Neural progenitor cell (in vitro differentiated cells): ENCODE data around the gene ZNF593OS. TPM values are rescaled to one million over a fixed set of nuclear protein-coding genes. Genes with fewer than 3 reads are reported as not detected.

ENCODE experiments used
- DNase-seq: peaks from one replicate; pipeline ENCODE4 v3.0.0-alpha.2; 2016; ENCODE audit warnings: low spot score
- H2AFZ ChIP-seq: fragments of 200-600 bp; sonication (generic); replicated peaks from 2 replicates; pipeline ENCODE4 v1.6.1; 2016; ENCODE audit warnings: antibody characterized with exemption
- H3F3A ChIP-seq: fragments of 200-600 bp; sonication (generic); 2 replicates; pipeline ENCODE4 v1.6.1; 2016; ENCODE audit warnings: antibody characterized with exemption, low read depth
- H3K27ac ChIP-seq: fragments of 200-600 bp; sonication (generic); 2 replicates; pipeline ENCODE4 v1.5.1; 2016; ENCODE audit warnings: mild to moderate bottlenecking
- H3K27me3 ChIP-seq: fragments of 200-600 bp; sonication (generic); 2 replicates; pipeline ENCODE4 v1.6.1; 2016; ENCODE audit warnings: mild to moderate bottlenecking, moderate library complexity
- H3K36me3 ChIP-seq: fragments of 200-600 bp; sonication (generic); 2 replicates; pipeline ENCODE4 v1.5.1; 2016
- H3K4me1 ChIP-seq: fragments of 200-600 bp; sonication (generic); 2 replicates; pipeline ENCODE4 v1.6.1; 2016; ENCODE audit warnings: mixed run types
- H3K4me2 ChIP-seq: fragments of 200-600 bp; sonication (generic); 2 replicates; pipeline ENCODE4 v1.6.1; 2016
- H3K4me3 ChIP-seq: fragments of 200-600 bp; sonication (generic); 2 replicates; pipeline ENCODE4 v1.5.1; 2016
- H3K79me2 ChIP-seq: fragments of 200-600 bp; sonication (generic); 2 replicates; pipeline ENCODE4 v1.6.1; 2016; ENCODE audit warnings: low read depth
- H3K9ac ChIP-seq: fragments of 200-600 bp; sonication (generic); 2 replicates; pipeline ENCODE4 v1.6.1; 2016
- H3K9me3 ChIP-seq: fragments of 200-600 bp; sonication (generic); 2 replicates; pipeline ENCODE4 v1.5.1; 2016; ENCODE audit warnings: low read depth
- H4K20me1 ChIP-seq: fragments of 200-600 bp; sonication (generic); 2 replicates; pipeline ENCODE4 v1.6.1; 2016; ENCODE audit warnings: low read depth
- H3K27ac Mint-ChIP-seq: 3 replicates; pipeline ENCODE4 v1.8.0; 2021; ENCODE audit warnings: mixed read lengths
- H3K27me3 Mint-ChIP-seq: 2 replicates; pipeline ENCODE4 v1.8.0; 2022; ENCODE audit warnings: low read depth, mild to moderate bottlenecking, inconsistent platforms, moderate library complexity, mixed read lengths; ENCODE audit not compliant: insufficient read depth
- H3K36me3 Mint-ChIP-seq: 3 replicates; pipeline ENCODE4 v1.8.0; 2021; ENCODE audit warnings: mixed read lengths
- H3K4me1 Mint-ChIP-seq: 3 replicates; pipeline ENCODE4 v1.8.0; 2021; ENCODE audit warnings: mixed read lengths
- H3K4me3 Mint-ChIP-seq: 3 replicates; pipeline ENCODE4 v1.8.0; 2021; ENCODE audit warnings: mild to moderate bottlenecking, moderate library complexity, mixed read lengths
- H3K9me3 Mint-ChIP-seq: 3 replicates; pipeline ENCODE4 v1.8.0; 2020; ENCODE audit warnings: mixed read lengths
- CTCF ChIP-seq: fragments of 200-600 bp; sonication (generic); IDR thresholded peaks from 2 replicates; pipeline ENCODE4 v1.5.1; 2017; ENCODE audit warnings: antibody characterized with exemption, mild to moderate bottlenecking
- EZH2 ChIP-seq: fragments of 200-600 bp; sonication (generic); IDR thresholded peaks from 2 replicates; pipeline ENCODE4 v1.6.1; 2017; ENCODE audit warnings: antibody characterized with exemption, mild to moderate bottlenecking, moderate library complexity
- EZH2phosphoT487 ChIP-seq: fragments of 200-600 bp; sonication (generic); IDR thresholded peaks from 2 replicates; pipeline ENCODE4 v1.6.1; 2017; ENCODE audit warnings: antibody characterized with exemption
- total RNA-seq: library from RNA; depleted of rRNA; stranded (reverse); fragments of >200 nt; gene quantifications from 2 replicates; pipeline ENCODE4 v1.2.3, GENCODE V29; 2015; ENCODE audit warnings: low replicate concordance

The ZNF593OS gene
- total RNA-seq, 1 donor from 2014 or later = 0.67 TPM

GRCh38 chr1:26125946-26126320 lies 45.7 kb downstream of the ZNF593OS start:
- no peak overlapping the region for H3K27ac ChIP-seq
- Mint-ChIP-seq H3K36me3 (peaks cover 4% of the 10 kb centered on the region), H3K27ac (no peak overlapping the region), H3K4me3 (no peak overlapping the region), H3K9me3 (no peaks in the 10 kb centered on the region), H3K27me3 (no peaks in the 10 kb centered on the region), H3K4me1 (peaks cover 14% of the 10 kb centered on the region)
- TF ChIP-seq EZH2 = no peak
- TF ChIP-seq CTCF = no peak
- TF ChIP-seq EZH2phosphoT487 = no peak
- no peak for DNase-seq
- no peaks in the 10 kb centered on the region for H3K79me2 ChIP-seq
- H3K4me3 ChIP-seq = no peak overlapping the region
- H2AFZ ChIP-seq = no peak overlapping the region
- H3K27me3 ChIP-seq = no peaks in the 10 kb centered on the region
- no peak overlapping the region for H3K9ac ChIP-seq
- peaks cover 3% of the 10 kb centered on the region for H3F3A ChIP-seq
- H3K36me3 ChIP-seq = no peaks in the 10 kb centered on the region
- H4K20me1 ChIP-seq = peaks cover 8% of the 10 kb centered on the region
- H3K4me1 ChIP-seq = no peaks in the 10 kb centered on the region
- no peak overlapping the region for H3K4me2 ChIP-seq
- no peaks in the 10 kb centered on the region for H3K9me3 ChIP-seq

- TF ChIP-seq CTCF (no peak), EZH2phosphoT487 (no peak), EZH2 (no peak)
- peaks cover 3% of the 10 kb centered on the region for H3F3A ChIP-seq
- Mint-ChIP-seq H3K4me1 (peaks cover 14% of the 10 kb centered on the region), H3K27me3 (no peaks in the 10 kb centered on the region), H3K36me3 (peaks cover 5% of the 10 kb centered on the region), H3K4me3 (no peak overlapping the region), H3K27ac (no peak overlapping the region), H3K9me3 (no peaks in the 10 kb centered on the region)
- H3K4me1 ChIP-seq = no peaks in the 10 kb centered on the region
- no peaks in the 10 kb centered on the region for H3K9me3 ChIP-seq
- H3K36me3 ChIP-seq = no peaks in the 10 kb centered on the region
- no peak overlapping the region for H3K4me2 ChIP-seq
- no peaks in the 10 kb centered on the region for H3K79me2 ChIP-seq
- DNase-seq = no peak
- peaks cover 8% of the 10 kb centered on the region for H4K20me1 ChIP-seq
- H3K27ac ChIP-seq = no peak overlapping the region
- no peak overlapping the region for H3K4me3 ChIP-seq
- no peak overlapping the region for H3K9ac ChIP-seq
- no peaks in the 10 kb centered on the region for H3K27me3 ChIP-seq
- no peak overlapping the region for H2AFZ ChIP-seq
Measured at GRCh38 chr1:26125382-26125781, 46.2 kb downstream of the ZNF593OS start.

DNA sequence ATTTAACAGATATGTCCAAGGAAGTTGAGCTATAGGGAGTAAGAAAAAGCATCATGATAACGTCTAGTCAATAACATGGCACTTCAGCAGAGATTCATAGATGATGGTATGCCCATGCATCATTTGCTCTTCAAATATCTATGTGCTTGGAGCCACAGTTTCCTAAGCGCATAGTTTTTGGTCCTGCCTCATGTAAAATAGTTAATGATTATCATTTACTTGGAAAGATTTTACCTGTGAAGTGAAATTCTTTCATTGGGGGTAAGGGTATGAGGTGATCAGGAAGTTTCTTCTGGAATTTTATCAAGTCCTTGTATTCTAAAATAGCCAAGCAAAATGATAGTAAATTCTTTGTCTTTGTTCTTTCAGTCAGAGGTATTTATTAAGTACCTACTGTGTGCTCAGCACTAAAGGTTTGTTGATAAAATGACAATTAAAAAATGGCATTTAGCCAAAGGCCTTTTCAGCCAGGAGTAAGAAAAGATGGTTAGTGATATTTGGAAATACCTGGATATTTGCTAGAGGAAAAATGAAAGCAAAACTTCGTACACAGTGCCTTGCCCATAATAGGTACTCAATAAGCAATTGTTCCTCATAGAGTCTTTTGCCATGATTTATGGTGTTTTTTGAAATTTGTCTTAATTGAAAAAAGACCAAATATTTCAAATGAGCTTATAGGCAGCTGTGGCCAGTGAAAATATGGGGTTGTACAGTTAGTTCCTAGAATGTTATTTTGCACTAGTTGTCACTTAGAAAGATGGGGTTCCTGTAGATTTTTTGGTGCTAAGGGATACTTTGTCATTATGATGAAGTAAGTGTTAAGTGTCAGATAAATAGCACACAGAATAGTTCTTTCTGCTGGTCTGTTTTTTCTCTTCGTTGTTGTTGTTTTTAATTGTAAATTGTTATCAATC lies 47.0 kb downstream of the ZNF593OS start:
- no peaks in the 10 kb centered on the region for H3K9me3 ChIP-seq
- no peak overlapping the region for H3K27ac ChIP-seq
- Mint-ChIP-seq H3K4me3 (no peak overlapping the region), H3K27me3 (no peaks in the 10 kb centered on the region), H3K4me1 (peaks cover 12% of the 10 kb centered on the region), H3K36me3 (peaks cover 10% of the 10 kb centered on the region), H3K27ac (no peak overlapping the region), H3K9me3 (no peaks in the 10 kb centered on the region)
- H3K4me3 ChIP-seq = no peak overlapping the region
- H3K27me3 ChIP-seq = no peaks in the 10 kb centered on the region
- no peaks in the 10 kb centered on the region for H3K4me1 ChIP-seq
- H3K36me3 ChIP-seq = no peaks in the 10 kb centered on the region
- H3F3A ChIP-seq = peaks cover 3% of the 10 kb centered on the region
- DNase-seq = no peak
- H4K20me1 ChIP-seq = peaks cover 8% of the 10 kb centered on the region
- TF ChIP-seq EZH2 = no peak
- TF ChIP-seq EZH2phosphoT487 = no peak
- TF ChIP-seq CTCF = no peak
- H2AFZ ChIP-seq = no peak overlapping the region
- no peak overlapping the region for H3K4me2 ChIP-seq
- no peaks in the 10 kb centered on the region for H3K79me2 ChIP-seq
- no peak overlapping the region for H3K9ac ChIP-seq
